Activated CD8-positive, alpha-beta memory T cell treated with anti-CD3 and anti-CD28 coated beads for 36 hours (primary cell): ENCODE results near the gene TXNRD1. TPM values are rescaled to one million over a fixed set of nuclear protein-coding genes. Genes with fewer than 3 reads are reported as not detected.
"Not testable (repeated sequence)": the region's sequence is repeated elsewhere in the genome, so short reads cannot be mapped to it uniquely, and the experiment has no call there.

ENCODE experiments used
- CTCF ChIA-PET: fragments of 350-600 bp; sonication (Branson Sonifier 250); formaldehyde crosslinking; loops from one replicate; lab custom pipeline; 2021; ENCODE audit warnings: antibody characterized with exemption; lab: Charles Lee
- POLR2A ChIA-PET: fragments of 350-600 bp; sonication (Branson Sonifier 250); formaldehyde crosslinking; loops from one replicate; lab custom pipeline; 2021; ENCODE audit warnings: antibody characterized with exemption; lab: Charles Lee
- total RNA-seq, 2 experiments: library from RNA; stranded (reverse); gene quantifications; one replicate each; pipeline ENCODE4 v1.2.3, GENCODE V29; 2021

Gene TXNRD1
- total RNA-seq, 2 experiments from 2014 or later, result 112 to 120 TPM

DNA sequence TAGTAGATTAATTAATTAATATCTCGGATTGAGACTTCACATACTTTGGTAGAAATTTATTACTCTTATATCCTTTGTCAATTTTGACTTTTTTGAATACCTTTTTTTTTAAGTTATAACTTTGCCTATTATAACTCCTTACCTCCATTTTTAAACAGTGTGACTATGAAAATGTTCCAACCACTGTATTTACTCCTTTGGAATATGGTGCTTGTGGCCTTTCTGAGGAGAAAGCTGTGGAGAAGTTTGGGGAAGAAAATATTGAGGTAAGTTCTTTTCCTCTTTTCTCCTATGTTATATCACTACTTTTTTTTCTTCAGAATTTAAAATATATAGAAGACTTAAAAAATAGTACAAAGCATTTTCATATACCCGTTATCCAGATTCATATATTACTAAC, 115.8 kb downstream of the TXNRD1 start:
- POLR2A ChIA-PET, result no interaction called here
- CTCF ChIA-PET, result no interaction called here

GRCh38 chr12:104332273-104332672, 116.7 kb downstream of the TXNRD1 start:
- POLR2A ChIA-PET, CTCF ChIA-PET: not testable (repeated sequence)

DNA sequence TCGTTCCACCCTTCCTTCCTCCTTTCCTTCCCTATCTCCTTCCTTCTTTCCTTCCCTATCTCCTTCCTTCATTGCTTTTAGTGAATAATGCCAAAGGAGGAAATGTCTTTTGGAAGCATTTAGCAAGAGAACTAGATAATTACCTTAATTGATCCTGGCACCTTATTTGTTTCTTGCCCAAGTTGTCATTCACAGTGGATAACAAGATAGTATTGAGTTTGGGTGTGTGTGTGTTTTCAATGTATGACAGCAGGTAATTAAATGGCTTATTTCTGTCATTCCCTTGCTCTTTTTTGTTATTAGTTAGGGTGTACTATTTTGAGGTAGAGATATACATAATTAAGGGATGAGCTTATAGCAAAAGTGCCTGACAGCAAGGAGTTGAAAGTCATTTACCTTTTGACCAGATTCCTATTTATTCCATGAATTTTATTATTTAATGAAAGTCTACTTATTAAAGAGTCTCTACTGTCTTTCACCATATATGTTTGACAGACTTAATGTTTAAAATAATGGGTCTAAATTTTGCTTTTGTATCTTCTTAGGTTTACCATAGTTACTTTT, 118.2 kb downstream of the TXNRD1 start:
- ChIA-PET POLR2A (no interaction called here), CTCF (no interaction called here)

GRCh38 chr12:104334581-104334980, 119.0 kb downstream of the TXNRD1 start:
- CTCF ChIA-PET, result no interaction called here

DNA sequence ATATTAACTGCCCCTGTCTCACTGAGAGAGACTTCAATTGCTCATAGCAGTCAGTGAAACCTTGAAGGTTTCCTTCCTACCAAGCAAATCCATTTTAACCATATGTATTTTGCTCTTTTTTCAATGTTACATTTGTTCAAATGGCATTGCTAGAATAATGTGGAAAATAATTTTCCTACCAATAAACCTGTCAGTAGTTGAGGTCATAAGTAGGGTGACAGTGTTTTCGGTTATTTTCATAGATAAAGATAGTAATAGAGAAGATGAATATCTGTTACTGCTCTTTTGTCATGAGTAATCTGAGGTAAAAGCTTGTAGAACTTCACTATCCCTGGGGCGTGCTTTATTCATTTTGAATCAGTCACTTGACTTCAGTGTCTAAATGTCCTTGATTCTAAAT, 120.5 kb downstream of the TXNRD1 start:
- ChIA-PET POLR2A (no interaction called here), CTCF (no interaction called here)

More at GRCh38 chr12:104334581-104334980, 119.0 kb downstream of the TXNRD1 start:
- POLR2A ChIA-PET, result no interaction called here

- POLR2A ChIA-PET, result no interaction called here
- CTCF ChIA-PET, result no interaction called here
Observed at GRCh38 chr12:104337030-104337558, 121.5 kb downstream of the TXNRD1 start.

- ChIA-PET CTCF (interaction anchor here (1.2 kb wide), 1 partner anchor 36 kb away, joined by 3 read pairs; the partner anchor contains the start of gene EID3), POLR2A (no interaction called here)
Observed at GRCh38 chr12:104339663-104340062, 124.1 kb downstream of the TXNRD1 start.

GRCh38 chr12:104340177-104340576, 124.6 kb downstream of the TXNRD1 start:
- ChIA-PET CTCF (interaction anchor here (1.2 kb wide), 1 partner anchor 36 kb away, joined by 3 read pairs; the partner anchor contains the start of gene EID3), POLR2A (no interaction called here)

DNA sequence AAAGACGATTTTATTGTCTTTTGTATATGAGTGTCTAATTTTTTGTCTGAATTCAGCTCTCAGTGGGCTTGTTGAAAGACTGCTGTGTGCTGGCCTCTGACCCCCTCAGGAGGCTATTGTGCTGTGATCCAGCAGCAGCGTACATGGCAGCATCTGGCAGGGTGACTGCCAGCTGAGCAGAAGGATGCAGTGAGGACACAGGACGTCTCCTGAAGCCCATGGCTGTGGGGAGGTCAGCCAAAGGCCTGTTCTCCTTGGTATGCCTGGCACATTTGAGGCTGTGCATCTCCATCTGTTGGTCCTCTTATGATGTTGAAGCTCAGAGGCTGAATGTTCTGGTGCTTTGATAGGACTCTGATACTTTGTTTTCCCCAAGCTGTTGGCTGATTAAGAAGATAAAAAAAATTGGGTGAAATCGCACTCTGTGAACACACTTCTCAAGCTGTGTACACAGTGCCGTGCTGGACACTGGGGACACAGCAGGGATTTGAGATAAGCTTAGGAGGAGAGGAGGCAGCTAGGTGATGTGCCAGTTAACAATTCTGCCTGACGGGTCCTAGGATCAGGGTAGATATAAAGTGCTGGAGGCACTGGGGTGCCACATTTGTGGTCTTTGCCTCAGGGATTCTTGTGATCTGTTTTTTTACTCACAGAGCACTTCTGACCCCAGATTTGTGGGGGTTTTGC, 125.5 kb downstream of the TXNRD1 start:
- POLR2A ChIA-PET, result no interaction called here
- CTCF ChIA-PET, result no interaction called here

GRCh38 chr12:104342147-104342546, 126.6 kb downstream of the TXNRD1 start:
- ChIA-PET POLR2A (no interaction called here), CTCF (no interaction called here)

DNA sequence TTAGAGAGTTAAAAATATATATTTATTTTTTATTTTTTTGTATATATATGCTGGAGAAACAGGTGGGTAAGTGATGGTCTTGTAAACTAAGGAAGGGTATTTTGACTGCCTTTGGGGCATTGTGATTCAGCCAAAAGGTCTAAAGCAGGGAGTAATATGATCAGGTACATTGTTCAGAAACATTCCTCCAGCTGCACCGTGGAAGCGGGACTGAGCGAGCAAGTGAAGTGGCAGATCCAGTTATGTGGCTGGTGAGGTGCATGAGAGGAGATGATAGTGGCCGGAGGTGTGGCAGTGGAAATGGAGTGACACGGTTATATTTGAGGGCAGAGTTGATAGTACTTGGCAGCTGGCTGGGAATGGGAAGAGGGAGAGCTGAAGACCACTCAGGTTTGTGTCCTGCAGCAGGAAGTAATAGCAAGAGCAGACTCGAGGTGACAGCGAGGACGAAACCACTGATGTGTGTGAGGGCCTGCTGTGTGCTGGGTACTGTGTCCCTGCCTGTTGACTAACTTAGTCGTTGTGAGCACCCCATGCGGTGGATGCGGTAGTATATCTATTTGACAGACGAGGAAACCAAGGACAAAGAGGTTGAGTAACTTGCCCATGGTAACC, 127.2 kb downstream of the TXNRD1 start:
- ChIA-PET CTCF (no interaction called here), POLR2A (no interaction called here)

DNA sequence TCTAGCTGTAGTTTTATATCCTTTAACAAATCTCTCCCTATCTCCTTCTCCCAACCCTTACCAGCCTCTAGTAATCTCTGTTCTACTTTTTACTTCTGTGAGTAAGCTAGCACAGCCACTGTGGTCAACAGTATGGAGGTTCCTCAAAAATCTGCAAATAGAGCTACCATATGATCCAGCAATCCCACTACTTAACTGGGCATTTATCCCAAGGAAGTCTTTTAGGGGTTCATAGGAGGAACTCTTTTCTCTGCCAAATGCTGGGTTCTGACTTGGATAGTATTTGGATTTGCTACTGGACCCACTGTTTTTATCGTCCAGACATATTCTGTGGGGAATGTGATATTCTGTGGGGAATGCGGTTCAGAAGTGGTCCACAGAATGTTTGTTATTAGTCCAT, 129.1 kb downstream of the TXNRD1 start:
- ChIA-PET POLR2A (no interaction called here), CTCF (interaction anchor here (1.2 kb wide), 1 partner anchor 29 kb away, joined by 4 read pairs; no protein-coding TSS in a partner anchor)

GRCh38 chr12:104345234-104346066, 129.9 kb downstream of the TXNRD1 start:
- CTCF ChIA-PET, result interaction anchor here (1.2 kb wide), 1 partner anchor 30 kb away, joined by 4 read pairs; no protein-coding TSS in a partner anchor

DNA sequence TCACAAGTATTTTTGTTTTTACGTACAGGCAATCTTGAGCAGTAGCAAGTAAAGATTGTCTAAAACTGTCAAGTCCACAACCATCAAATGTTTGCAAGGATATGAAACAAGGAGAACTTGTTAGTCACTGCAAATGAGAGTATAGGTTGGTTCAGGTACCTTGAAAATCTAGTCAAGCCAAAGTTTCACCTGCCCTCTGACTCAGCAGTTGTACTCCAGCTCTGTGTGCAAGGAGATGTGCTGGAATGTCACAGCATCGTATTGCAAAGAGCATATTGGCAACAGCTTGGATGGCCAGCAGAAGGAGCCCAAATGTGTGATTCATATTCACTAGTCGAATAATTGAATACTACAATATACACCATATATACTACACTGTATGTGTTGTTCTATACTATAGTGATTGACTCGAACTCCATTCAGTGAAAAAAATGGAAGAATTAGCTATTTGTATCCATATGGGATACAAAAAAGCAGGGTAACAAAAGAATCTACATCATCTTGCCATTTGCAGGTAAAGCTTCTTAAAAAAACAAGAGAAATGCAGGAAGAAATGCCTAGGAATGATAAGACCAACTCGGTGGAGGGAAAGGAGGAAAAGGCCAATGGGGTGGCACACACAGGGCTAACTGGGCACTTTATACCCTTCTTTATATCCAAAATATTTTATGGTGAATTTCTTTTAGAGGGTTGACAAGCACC, 131.9 kb downstream of the TXNRD1 start:
- CTCF ChIA-PET, result no interaction called here
- POLR2A ChIA-PET, result no interaction called here

More at GRCh38 chr12:104345234-104346066, 129.9 kb downstream of the TXNRD1 start:
- POLR2A ChIA-PET, result no interaction called here

DNA sequence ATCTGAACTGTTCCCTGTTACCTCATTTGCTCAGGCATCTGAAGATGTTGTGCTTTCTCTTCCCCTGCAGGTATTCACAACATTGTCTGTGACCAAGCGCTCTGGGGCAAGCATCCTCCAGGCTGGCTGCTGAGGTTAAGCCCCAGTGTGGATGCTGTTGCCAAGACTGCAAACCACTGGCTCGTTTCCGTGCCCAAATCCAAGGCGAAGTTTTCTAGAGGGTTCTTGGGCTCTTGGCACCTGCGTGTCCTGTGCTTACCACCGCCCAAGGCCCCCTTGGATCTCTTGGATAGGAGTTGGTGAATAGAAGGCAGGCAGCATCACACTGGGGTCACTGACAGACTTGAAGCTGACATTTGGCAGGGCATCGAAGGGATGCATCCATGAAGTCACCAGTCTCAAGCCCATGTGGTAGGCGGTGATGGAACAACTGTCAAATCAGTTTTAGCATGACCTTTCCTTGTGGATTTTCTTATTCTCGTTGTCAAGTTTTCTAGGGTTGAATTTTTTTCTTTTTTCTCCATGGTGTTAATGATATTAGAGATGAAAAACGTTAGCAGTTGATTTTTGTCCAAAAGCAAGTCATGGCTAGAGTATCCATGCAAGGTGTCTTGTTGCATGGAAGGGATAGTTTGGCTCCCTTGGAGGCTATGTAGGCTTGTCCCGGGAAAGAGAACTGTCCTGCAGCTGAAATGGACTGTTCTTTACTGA, 132.9 kb downstream of the TXNRD1 start:
- ChIA-PET POLR2A (no interaction called here), CTCF (no interaction called here)

DNA sequence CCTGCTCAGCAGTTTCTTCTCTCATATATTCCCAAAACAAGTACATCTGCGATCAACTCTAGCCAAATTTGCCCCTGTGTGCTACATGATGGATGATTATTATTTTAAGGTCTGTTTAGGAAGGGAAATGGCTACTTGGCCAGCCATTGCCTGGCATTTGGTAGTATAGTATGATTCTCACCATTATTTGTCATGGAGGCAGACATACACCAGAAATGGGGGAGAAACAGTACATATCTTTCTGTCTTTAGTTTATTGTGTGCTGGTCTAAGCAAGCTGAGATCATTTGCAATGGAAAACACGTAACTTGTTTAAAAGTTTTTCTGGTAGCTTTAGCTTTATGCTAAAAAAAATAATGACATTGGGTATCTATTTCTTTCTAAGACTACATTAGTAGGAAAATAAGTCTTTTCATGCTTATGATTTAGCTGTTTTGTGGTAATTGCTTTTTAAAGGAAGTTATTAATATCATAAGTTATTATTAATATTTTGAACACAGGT, 133.5 kb downstream of the TXNRD1 start:
- POLR2A ChIA-PET, result no interaction called here

GRCh38 chr12:104350211-104351056, 134.9 kb downstream of the TXNRD1 start:
- CTCF ChIA-PET, result no interaction called here
- POLR2A ChIA-PET, result no interaction called here

More for the DNA sequence above, 133.5 kb downstream of the TXNRD1 start:
- CTCF ChIA-PET, result no interaction called here
